GM12891 (cell line): ENCODE results near the gene PIGQ.

Experiments used
- POLR2AphosphoS5 ChIP-seq: IDR thresholded peaks from 2 replicates; pipeline ENCODE4 v1.6.1; 2011; ENCODE audit warnings: low read depth, low read length, control low read depth
- SPI1 ChIP-seq: IDR thresholded peaks from 2 replicates; pipeline ENCODE4 v1.6.1; 2011; ENCODE audit warnings: low read depth, low read length, control low read depth
- TAF1 ChIP-seq: IDR thresholded peaks from 2 replicates; pipeline ENCODE4 v1.6.1; 2011; ENCODE audit warnings: low read depth, low read length, control low read depth

- no peak for TF ChIP-seq POLR2AphosphoS5
- TF ChIP-seq SPI1: no peak
- no peak for TF ChIP-seq TAF1
Measured at GRCh38 chr16:560701-561412, 8.9 kb upstream of the PIGQ start.
